ENCODE data around the gene PERM1.
"Not testable (repeated sequence)": the region's sequence is repeated elsewhere in the genome, so short reads cannot be mapped to it uniquely, and the experiment has no call there.

PERM1 gene

DNA sequence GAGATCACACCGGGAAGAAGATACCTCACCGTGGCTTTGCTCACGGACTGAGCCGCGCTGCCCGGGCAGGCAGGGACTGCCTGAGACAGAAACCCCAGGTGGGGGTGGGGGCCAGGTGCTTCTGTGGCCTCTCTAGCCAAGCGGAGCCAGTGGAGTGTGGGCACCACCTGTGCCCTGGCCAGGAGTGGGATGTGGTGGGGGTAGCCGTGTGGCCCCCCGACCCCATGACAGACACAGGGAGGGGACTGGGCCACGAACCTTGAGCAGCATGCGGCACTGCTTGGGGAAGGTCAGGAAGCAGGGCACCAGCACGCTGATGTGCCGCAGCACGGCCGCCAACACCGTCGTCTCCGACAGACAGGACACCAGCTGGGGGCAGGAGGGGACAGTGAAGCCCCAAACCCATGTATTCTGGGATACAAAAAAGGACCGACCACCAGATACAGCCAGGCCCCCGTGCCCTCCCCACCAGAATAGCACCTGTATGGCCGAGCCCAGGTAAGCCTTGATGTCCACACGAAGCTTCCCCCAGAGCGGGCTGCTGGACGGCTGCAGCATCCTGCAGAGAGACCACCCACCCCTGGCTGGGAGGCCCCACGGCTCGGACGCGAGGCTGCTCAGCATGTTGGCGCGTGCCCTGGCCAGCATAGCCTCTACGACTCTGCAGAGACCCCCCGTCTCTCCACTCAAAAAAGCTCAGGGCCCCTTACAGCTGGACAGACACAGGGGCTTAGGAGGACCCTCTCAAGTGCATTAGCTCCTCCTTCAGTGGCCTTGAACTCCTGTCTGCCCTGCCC, 28.2 kb downstream of the PERM1 start:
- TF ChIP-seq GATA1 (IDR thresholded peaks at IDR 0.05; ENCODE audit: low read depth, low read length) (no peak), POLR2A (IDR thresholded peaks at IDR 0.05; ENCODE audit: low read length) (no peak)

DNA sequence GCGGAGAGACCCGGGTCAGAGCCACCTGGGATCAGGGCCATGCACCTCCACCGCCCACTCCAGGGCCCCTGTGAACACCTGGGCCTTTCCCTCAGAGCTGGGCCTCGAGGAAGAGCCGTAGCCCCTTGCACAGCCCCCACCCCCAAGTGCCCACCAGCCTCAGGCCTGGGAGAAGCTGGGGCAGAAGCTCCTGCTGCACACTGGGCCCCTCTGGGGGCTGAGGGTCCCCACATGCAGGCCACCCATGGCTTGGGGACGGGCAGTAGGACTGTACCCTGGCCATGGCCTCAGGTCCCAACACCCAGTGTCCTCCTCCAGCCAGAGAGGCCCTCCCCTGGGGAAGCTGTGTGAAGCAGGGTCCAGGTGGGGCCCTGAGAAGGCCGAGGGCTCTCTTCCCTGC, 29.3 kb downstream of the PERM1 start:
- no peak for DNase-seq
- TF ChIP-seq GATA1 (IDR thresholded peaks at IDR 0.05; ENCODE audit: low read depth, low read length) (no peak), POLR2A (IDR thresholded peaks at IDR 0.05; ENCODE audit: low read length) (no peak)

More for the DNA sequence above, 28.2 kb downstream of the PERM1 start:
- no peak for DNase-seq

DNA sequence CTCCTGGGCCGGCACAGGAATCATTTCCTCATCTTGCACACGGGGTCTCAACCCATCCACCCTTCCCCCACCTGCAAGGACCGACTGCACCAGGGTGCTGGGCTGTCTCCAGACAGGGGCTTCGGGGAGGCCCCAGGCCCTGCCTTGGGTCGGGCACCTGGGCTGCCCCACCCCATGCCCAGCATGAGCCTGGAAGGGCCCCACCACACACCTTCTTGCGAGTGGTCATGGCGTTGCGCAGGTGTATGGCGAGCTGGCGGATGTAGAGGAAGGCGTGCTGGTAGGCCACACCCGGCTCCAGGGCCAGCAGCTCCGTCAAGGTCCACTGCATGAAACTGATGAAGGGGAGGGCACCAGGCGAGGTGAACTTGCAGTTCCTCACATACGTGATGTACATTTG, 29.7 kb downstream of the PERM1 start:
- no peak for DNase-seq
- TF ChIP-seq POLR2A (IDR thresholded peaks at IDR 0.05; ENCODE audit: low read length) = no peak
- no peak for TF ChIP-seq GATA1 (IDR thresholded peaks at IDR 0.05; ENCODE audit: low read depth, low read length)

DNA sequence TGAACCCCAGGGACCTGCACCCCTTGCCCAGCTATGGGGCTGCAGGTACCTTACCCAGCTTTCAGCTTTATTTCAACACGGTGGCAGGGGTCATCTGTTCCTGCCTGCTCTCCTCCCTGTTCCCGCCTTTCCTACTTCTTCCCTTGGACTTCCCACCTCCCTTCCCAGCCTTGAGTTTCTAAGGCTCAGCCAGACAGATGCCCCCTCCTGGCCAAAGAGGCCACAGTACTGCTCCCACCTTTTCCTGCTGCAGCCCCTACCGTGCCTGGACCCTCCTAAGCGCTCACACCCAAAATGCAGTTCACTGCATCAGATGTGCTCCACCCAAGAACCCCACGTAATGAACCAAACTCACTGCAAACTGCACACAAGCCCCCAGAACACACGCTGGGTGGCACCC, 30.5 kb downstream of the PERM1 start:
- TF ChIP-seq POLR2A (IDR thresholded peaks at IDR 0.05; ENCODE audit: low read length) (no peak), GATA1 (IDR thresholded peaks at IDR 0.05; ENCODE audit: low read depth, low read length) (no peak)
- no peak for DNase-seq

- TF ChIP-seq POLR2A (IDR thresholded peaks at IDR 0.05; ENCODE audit: low read length) (no peak), GATA1 (IDR thresholded peaks at IDR 0.05; ENCODE audit: low read depth, low read length) (no peak)
- DNase-seq = no peak
Measured at GRCh38 chr1:950881-951280, 31.0 kb downstream of the PERM1 start.

GRCh38 chr1:950268-950667, 31.6 kb downstream of the PERM1 start:
- TF ChIP-seq POLR2A (IDR thresholded peaks at IDR 0.05; ENCODE audit: low read length) (no peak), GATA1 (IDR thresholded peaks at IDR 0.05; ENCODE audit: low read depth, low read length) (no peak)

GRCh38 chr1:947958-948357, 33.9 kb downstream of the PERM1 start:
- TF ChIP-seq GATA1 (IDR thresholded peaks at IDR 0.05; ENCODE audit: low read depth, low read length) (no peak), POLR2A (IDR thresholded peaks at IDR 0.05; ENCODE audit: low read length) (no peak)
- no peak for DNase-seq

More at GRCh38 chr1:950268-950667, 31.6 kb downstream of the PERM1 start:
- no peak for DNase-seq

DNA sequence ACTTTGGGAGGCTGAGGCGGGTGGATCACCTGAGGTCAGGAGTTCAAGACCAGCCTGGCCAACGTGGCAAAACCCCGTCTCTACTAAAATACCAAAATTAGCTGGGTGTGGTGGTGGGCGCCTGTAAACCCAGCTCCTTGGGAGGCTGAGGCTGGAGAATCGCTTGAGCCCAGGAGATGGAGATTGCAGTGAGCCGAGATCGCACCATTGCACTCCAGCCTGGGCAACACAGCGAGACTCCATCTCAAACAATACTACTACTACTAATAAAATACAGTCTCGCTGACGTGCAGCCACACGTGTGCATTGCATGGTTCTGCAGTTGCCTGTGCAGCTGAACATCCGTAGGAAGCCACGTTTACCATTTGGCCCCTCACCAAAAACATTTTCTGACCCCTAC, 35.1 kb downstream of the PERM1 start:
- DNase-seq = not testable (repeated sequence)

DNA sequence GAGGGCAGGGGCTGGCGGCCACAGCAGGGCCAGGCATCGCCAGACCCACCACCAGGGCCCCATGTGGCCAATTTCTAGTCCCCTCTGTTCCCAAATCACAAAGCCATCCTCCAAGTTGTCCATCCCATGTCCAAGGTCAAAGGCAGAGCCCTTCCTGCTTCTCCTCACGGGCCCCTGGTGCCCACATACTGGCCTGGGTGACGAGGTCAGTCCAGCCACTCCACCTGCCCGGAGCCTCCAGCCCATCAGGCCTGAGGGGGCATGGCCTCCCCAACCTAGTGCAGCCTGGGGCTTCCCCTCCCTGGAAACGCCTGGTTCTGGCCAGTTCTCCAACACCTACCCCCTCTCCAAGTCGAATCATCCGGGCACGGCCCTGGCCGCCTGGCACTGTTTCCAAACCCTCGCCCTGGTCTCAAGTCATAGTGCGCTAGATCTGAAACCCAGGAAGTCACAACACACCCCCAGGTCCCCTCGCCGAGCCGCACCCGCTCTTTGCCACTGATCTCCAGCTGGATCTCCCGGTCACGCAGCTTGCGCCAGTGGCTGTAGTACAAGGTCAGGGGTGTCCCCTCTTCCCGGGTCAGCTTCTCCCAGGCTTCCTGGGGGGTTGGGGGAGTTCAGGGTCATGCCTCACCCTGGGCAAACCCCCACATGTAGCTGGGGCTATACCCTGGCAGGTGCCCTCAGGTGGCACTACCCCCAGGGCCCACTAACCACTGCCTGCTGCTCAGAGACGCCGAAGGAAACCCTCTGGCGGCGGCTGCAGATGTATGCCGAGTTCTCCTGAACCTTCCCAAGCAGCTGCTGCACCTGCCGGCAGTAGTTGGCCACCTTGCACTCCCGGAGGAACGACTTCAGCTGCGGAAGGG, 36.0 kb downstream of the PERM1 start:
- no peak for TF ChIP-seq GATA1 (IDR thresholded peaks at IDR 0.05; ENCODE audit: low read depth, low read length)
- TF ChIP-seq POLR2A (IDR thresholded peaks at IDR 0.05; ENCODE audit: low read length) = no peak
- no peak for DNase-seq

DNA sequence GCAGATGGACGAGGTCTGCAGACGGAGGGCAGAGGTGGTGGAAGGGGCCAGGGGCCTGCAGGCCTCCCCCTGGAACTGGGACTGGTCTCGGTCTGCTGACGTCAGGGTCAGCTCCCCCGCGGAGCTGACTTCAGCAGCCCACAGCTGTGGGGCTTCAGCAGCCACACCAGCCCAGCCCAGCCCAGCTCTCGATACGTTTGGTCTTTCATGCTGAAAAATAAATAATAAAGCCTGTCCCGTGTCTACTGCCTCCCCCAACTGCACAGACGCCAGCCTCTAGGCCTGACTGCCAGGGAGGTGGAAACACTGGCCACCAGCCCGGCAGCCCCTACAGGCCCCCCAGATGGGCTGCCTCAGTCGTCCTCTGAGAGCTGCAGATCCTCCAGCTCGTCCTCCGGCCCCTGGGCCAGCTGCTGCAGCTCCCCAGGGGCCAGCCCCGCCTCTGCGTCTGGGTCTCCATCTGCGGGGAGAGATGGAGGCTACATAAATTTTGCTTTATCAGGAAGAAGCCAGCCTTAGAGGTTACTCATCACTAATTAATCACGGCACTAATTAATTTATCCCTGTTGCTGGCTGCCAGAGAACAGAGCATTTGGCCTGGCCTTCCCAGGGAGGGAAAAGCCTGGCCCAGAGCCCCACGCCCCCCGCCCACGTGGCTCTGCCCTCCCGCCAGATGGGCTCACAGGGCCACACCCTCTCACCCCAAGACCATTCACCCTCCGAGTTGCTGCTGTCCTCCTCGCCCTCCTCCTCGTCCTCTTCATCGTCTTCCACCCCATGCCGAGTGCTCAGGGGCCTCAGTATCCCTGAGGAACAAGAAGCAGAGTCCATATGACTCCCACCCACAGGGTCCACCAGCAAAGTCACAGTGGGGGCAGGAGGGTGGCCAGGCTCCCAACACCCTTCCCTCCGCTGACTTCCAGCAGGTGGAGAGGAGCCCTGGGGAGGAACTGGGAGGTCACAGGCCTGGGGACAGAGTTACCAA, 37.3 kb downstream of the PERM1 start:
- TF ChIP-seq POLR2A (IDR thresholded peaks at IDR 0.05; ENCODE audit: low read length) = no peak
- no peak for TF ChIP-seq GATA1 (IDR thresholded peaks at IDR 0.05; ENCODE audit: low read depth, low read length)
- no peak for DNase-seq

DNA sequence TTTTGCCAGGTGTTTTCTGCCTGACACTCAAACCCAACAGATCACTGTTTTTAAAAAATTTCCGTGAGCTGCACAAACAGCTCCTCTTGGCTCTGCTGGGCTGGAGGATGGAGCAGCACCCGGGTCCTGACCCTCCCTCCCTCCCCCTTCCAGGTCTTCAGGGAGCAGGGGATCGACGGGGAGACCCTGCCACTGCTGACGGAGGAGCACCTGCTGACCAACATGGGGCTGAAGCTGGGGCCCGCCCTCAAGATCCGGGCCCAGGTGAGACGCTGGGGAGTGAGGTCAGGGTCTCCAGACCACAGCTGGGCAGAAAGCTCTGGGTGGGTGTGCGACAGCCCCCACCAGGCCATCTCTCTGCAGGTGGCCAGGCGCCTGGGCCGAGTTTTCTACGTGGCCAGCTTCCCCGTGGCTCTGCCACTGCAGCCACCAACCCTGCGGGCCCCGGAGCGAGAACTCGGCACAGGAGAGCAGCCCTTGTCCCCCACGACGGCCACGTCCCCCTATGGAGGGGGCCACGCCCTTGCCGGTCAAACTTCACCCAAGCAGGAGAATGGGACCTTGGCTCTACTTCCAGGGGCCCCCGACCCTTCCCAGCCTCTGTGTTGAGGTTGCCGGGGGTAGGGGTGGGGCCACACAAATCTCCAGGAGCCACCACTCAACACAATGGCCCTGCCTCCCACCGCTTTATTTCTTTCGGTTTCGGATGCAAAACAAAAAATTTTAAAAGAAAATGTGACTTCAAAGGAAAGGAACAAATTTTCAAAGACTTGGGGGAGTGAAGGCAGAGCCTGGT, 38.1 kb downstream of the PERM1 start:
- TF ChIP-seq GATA1 (IDR thresholded peaks at IDR 0.05; ENCODE audit: low read depth, low read length) (no peak), POLR2A (IDR thresholded peaks at IDR 0.05; ENCODE audit: low read length) (no peak)
- DNase-seq = no peak

GRCh38 chr1:942864-943533, 38.9 kb downstream of the PERM1 start:
- no peak for DNase-seq
- TF ChIP-seq POLR2A (IDR thresholded peaks at IDR 0.05; ENCODE audit: low read length) (no peak), GATA1 (IDR thresholded peaks at IDR 0.05; ENCODE audit: low read depth, low read length) (no peak)

All from erythroblast (primary cell).